Nephron (organoid): ENCODE data around the gene WBP1L.

Source experiments
- H3K27ac Mint-ChIP-seq, 3 experiments: 2 replicates each; pipeline ENCODE4 v1.8.0; 2020; ENCODE audit warnings: mixed read lengths in 3 of 3, mild to moderate bottlenecking in 2 of 3, moderate library complexity in 1 of 3
- H3K27me3 Mint-ChIP-seq: 2 replicates; pipeline ENCODE4 v1.8.0; 2021; ENCODE audit warnings: low read depth, mild to moderate bottlenecking, moderate library complexity, mixed read lengths
- H3K36me3 Mint-ChIP-seq: 2 replicates; pipeline ENCODE4 v1.8.0; 2020; ENCODE audit warnings: low read depth, mixed read lengths
- H3K4me1 Mint-ChIP-seq: 2 replicates; pipeline ENCODE4 v1.8.0; 2020; ENCODE audit warnings: mixed read lengths
- H3K4me3 Mint-ChIP-seq, 3 experiments: 2 replicates each; pipeline ENCODE4 v1.8.0; 2020; ENCODE audit warnings: mild to moderate bottlenecking in 3 of 3, mixed read lengths in 3 of 3, moderate library complexity in 2 of 3
- H3K9me3 Mint-ChIP-seq: 2 replicates; pipeline ENCODE4 v1.8.0; 2020; ENCODE audit warnings: mixed read lengths
- CTCF ChIP-seq, 3 experiments: fragments of 200-600 bp; sonication (generic); IDR thresholded peaks; one replicate each; pipeline ENCODE4 v1.5.0; 2021; ENCODE audit warnings: antibody characterized with exemption in 3 of 3; ENCODE audit not compliant: unreplicated experiment in 3 of 3

Gene WBP1L

GRCh38 chr10:102744374-102745051, 765 bp downstream of the WBP1L start:
- Mint-ChIP-seq H3K36me3 (peaks cover 7% of the 10 kb centered on the region), H3K9me3 (no peaks in the 10 kb centered on the region), H3K27me3 (no peaks in the 10 kb centered on the region), H3K4me3 (peak overlapping the region; percentile 86 to 89 (median 87)), H3K4me1 (peaks cover 50% of the 10 kb centered on the region), H3K27ac (peak overlapping the region; percentile 21 to 92 (median 68))
- TF ChIP-seq CTCF (IDR thresholded peaks at IDR 0.05; ENCODE audit: unreplicated experiment in 3 of 3): no peak

- H3K4me3 Mint-ChIP-seq: peak overlapping the region; percentile 86 to 89 (median 87)
- peaks cover 7% of the 10 kb centered on the region for H3K36me3 Mint-ChIP-seq
- H3K9me3 Mint-ChIP-seq: no peaks in the 10 kb centered on the region
- no peaks in the 10 kb centered on the region for H3K27me3 Mint-ChIP-seq
- peak overlapping the region; percentile 21 to 92 (median 68) for H3K27ac Mint-ChIP-seq
- H3K4me1 Mint-ChIP-seq: peaks cover 48% of the 10 kb centered on the region
- no peak for TF ChIP-seq CTCF (IDR thresholded peaks at IDR 0.05; ENCODE audit: unreplicated experiment in 3 of 3)
These were observed 1.4 kb downstream of the WBP1L start for GRCh38 chr10:102745157-102745556.

GRCh38 chr10:102752266-102752930, 8.7 kb downstream of the WBP1L start:
- H3K4me3 Mint-ChIP-seq: no peak overlapping the region
- no peaks in the 10 kb centered on the region for H3K27me3 Mint-ChIP-seq
- no peak for TF ChIP-seq CTCF (IDR thresholded peaks at IDR 0.05; ENCODE audit: unreplicated experiment in 3 of 3)
- no peaks in the 10 kb centered on the region for H3K9me3 Mint-ChIP-seq
- H3K4me1 Mint-ChIP-seq: peaks cover 38% of the 10 kb centered on the region
- H3K27ac Mint-ChIP-seq: peak overlapping the region; percentile 0 to 84 (median 15)
- H3K36me3 Mint-ChIP-seq: peaks cover 11% of the 10 kb centered on the region

GRCh38 chr10:102752934-102753664, 9.4 kb downstream of the WBP1L start:
- Mint-ChIP-seq H3K36me3 (peaks cover 10% of the 10 kb centered on the region), H3K27me3 (no peaks in the 10 kb centered on the region), H3K27ac (peak overlapping the region; percentile 58 to 88 (median 84)), H3K9me3 (no peaks in the 10 kb centered on the region), H3K4me3 (no peak overlapping the region), H3K4me1 (peaks cover 39% of the 10 kb centered on the region)
- peak; percentile 45 to 52 (median 49) for TF ChIP-seq CTCF (IDR thresholded peaks at IDR 0.05; ENCODE audit: unreplicated experiment in 3 of 3)

GRCh38 chr10:102753718-102754117, 10.0 kb downstream of the WBP1L start:
- Mint-ChIP-seq H3K4me1 (peaks cover 39% of the 10 kb centered on the region), H3K27ac (peak overlapping the region; percentile 58 to 88 (median 84)), H3K9me3 (no peaks in the 10 kb centered on the region), H3K27me3 (no peaks in the 10 kb centered on the region), H3K36me3 (peaks cover 4% of the 10 kb centered on the region), H3K4me3 (no peak overlapping the region)
- TF ChIP-seq CTCF (IDR thresholded peaks at IDR 0.05; ENCODE audit: unreplicated experiment in 3 of 3): no peak
